B cell (primary cell): Measurements from ENCODE around the gene KANK3. TPM values are rescaled to one million over a fixed set of nuclear protein-coding genes. Genes with fewer than 3 reads are reported as not detected.
"Not testable (repeated sequence)": the region's sequence is repeated elsewhere in the genome, so short reads cannot be mapped to it uniquely, and the experiment has no call there.

Source experiments
- ATAC-seq: fragments of 200-7000 bp; cut with Tn5 transposase; one replicate; pipeline ENCODE4 v1.10.0; 2021; ENCODE audit warnings: low read depth, mild to moderate bottlenecking, moderate number of reproducible peaks, moderate library complexity
- CTCF ChIA-PET: fragments of 350-600 bp; sonication (Branson Sonifier 250); formaldehyde crosslinking; loops from one replicate; lab custom pipeline; 2021; ENCODE audit warnings: antibody characterized with exemption, inconsistent platforms; lab: Charles Lee
- POLR2A ChIA-PET: fragments of 350-600 bp; sonication (Branson Sonifier 250); formaldehyde crosslinking; loops from one replicate; lab custom pipeline; 2021; ENCODE audit warnings: antibody characterized with exemption; lab: Charles Lee
- DNase-seq: peaks from one replicate; pipeline ENCODE4 v3.0.0; 2013
- H2AFZ ChIP-seq: 2 replicates; pipeline ENCODE4 v1.6.1; 2012; ENCODE audit warnings: mild to moderate bottlenecking, low read depth, low read length; ENCODE audit not compliant: insufficient read depth, poor library complexity, severe bottlenecking
- H3K27ac ChIP-seq, 2 donors: 1 replicate in 1 of 2; 2 replicates in 1 of 2; pipeline ENCODE4 v1.5.1; 2012 to 2013; ENCODE audit warnings: low read length in 2 of 2, mild to moderate bottlenecking in 2 of 2, moderate library complexity in 1 of 2
- H3K27me3 ChIP-seq, 4 experiments: fragments of 200-600 bp in 1 of 4; sonication (generic) in 1 of 4; replicated peaks in 1 of 4; 1 replicate in 2 of 4; 2 replicates in 2 of 4; pipeline versions ENCODE4 v1.6.1 to v1.7.0; 2013 to 2016; ENCODE audit warnings: low read length in 3 of 4, mild to moderate bottlenecking in 2 of 4, mixed read lengths in 1 of 4, moderate library complexity in 1 of 4; ENCODE audit not compliant: insufficient read depth in 4 of 4, control insufficient read depth in 3 of 4; ENCODE audit errors: control extremely low read depth in 1 of 4
- H3K36me3 ChIP-seq, 2 experiments: replicated peaks in 1 of 2; 1 replicate in 1 of 2; 2 replicates in 1 of 2; pipeline versions ENCODE4 v1.6.1 to v1.7.1; 2013; ENCODE audit warnings: low read length in 1 of 2; ENCODE audit not compliant: insufficient read depth in 2 of 2, control insufficient read depth in 1 of 2; ENCODE audit errors: control extremely low read depth in 1 of 2, extremely low read depth in 1 of 2
- H3K4me1 ChIP-seq, 2 donors: fragments of 200-600 bp in 1 of 2; sonication (generic) in 1 of 2; 1 replicate in 1 of 2; 2 replicates in 1 of 2; pipeline versions ENCODE4 v1.5.1 to v1.6.1; 2013 to 2017; ENCODE audit warnings: low read length in 2 of 2; ENCODE audit not compliant: control insufficient read depth in 2 of 2, insufficient read depth in 2 of 2
- H3K4me2 ChIP-seq: replicated peaks from 2 replicates; pipeline ENCODE3; 2012; ENCODE audit warnings: mild to moderate bottlenecking, low read depth, low read length; ENCODE audit not compliant: poor library complexity, severe bottlenecking
- H3K4me3 ChIP-seq, 5 experiments: fragments of 200-600 bp in 1 of 5; sonication (generic) in 1 of 5; 1 replicate in 3 of 5; 2 replicates in 2 of 5; pipeline versions ENCODE4 v1.5.1 to v1.7.0; 2011 to 2016; ENCODE audit warnings: low read length in 4 of 5, mild to moderate bottlenecking in 4 of 5, low read depth in 2 of 5, control low read depth in 1 of 5, moderate library complexity in 1 of 5; ENCODE audit not compliant: insufficient read depth in 1 of 5; ENCODE audit errors: control extremely low read depth in 1 of 5, extremely low read depth in 1 of 5
- H3K79me2 ChIP-seq: fragments of 200-600 bp; sonication (generic); one replicate; pipeline ENCODE4 v1.6.0; 2016; ENCODE audit warnings: low read length; ENCODE audit not compliant: control insufficient read depth, insufficient read depth
- H3K9ac ChIP-seq: fragments of 200-600 bp; sonication (generic); 2 replicates; pipeline ENCODE4 v1.6.1; 2017; ENCODE audit warnings: mild to moderate bottlenecking, low read length, moderate library complexity
- H3K9me3 ChIP-seq, 3 donors: one replicate each; pipeline versions ENCODE4 v1.6.1 to v1.7.1; 2013; ENCODE audit warnings: low read length in 2 of 3; ENCODE audit not compliant: control insufficient read depth in 2 of 3, insufficient read depth in 1 of 3; ENCODE audit errors: control extremely low read depth in 1 of 3
- H4K20me1 ChIP-seq: 2 replicates; pipeline ENCODE4 v1.6.0; 2012; ENCODE audit warnings: mild to moderate bottlenecking, low read length; ENCODE audit not compliant: insufficient read depth, control insufficient read depth, poor library complexity, severe bottlenecking
- H3K27ac Mint-ChIP-seq: one replicate; pipeline ENCODE4 v1.8.0; 2021; ENCODE audit warnings: mixed read lengths
- H3K27me3 Mint-ChIP-seq: one replicate; pipeline ENCODE4 v1.8.0; 2021; ENCODE audit warnings: mixed read lengths
- H3K4me1 Mint-ChIP-seq: one replicate; pipeline ENCODE4 v1.8.0; 2021; ENCODE audit warnings: mixed read lengths
- H3K4me3 Mint-ChIP-seq: one replicate; pipeline ENCODE4 v1.8.0; 2021; ENCODE audit warnings: mixed read lengths
- H3K9me3 Mint-ChIP-seq: one replicate; pipeline ENCODE4 v1.8.0; 2022; ENCODE audit warnings: mixed read lengths; ENCODE audit not compliant: insufficient read depth
- CTCF ChIP-seq: fragments of 200-600 bp; IDR thresholded peaks from one replicate; pipeline ENCODE4 v1.8.0; 2022; ENCODE audit warnings: antibody characterized with exemption, mild to moderate bottlenecking
- EZH2 ChIP-seq: IDR thresholded peaks from 2 replicates; pipeline ENCODE4 v1.6.1; 2012; ENCODE audit warnings: borderline replicate concordance, low read depth, mild to moderate bottlenecking, moderate library complexity, low read length; ENCODE audit not compliant: insufficient read depth, poor library complexity, severe bottlenecking
- WGBS: methylation state at CpG from one replicate; pipeline ENCODE4 v1.1.5; 2013; ENCODE audit warnings: missing lambda C conversion rate; ENCODE audit not compliant: insufficient coverage; 5-methylcytosine and 5-hydroxymethylcytosine counted together
- intact Hi-C: fragments of 100-400 bp; cut with micrococcal nuclease; formaldehyde crosslinking; loops from one replicate; pipeline ENCODE4 v1.10.0; 2022
- polyA plus RNA-seq: library from polyadenylated mRNA; depleted of rRNA; stranded (reverse); fragments of >200 nt; gene quantifications from 2 replicates; pipeline ENCODE4 v1.2.3, GENCODE V29; 2012
- total RNA-seq, 2 donors: library from RNA; stranded (reverse); fragments of 120-200 nt in 1 of 2; gene quantifications; 1 replicate in 1 of 2; 2 replicates in 1 of 2; pipeline versions ENCODE4 v1.2.3 to v1.2.4, GENCODE V29; 2013 to 2022

Gene KANK3
- total and polyA plus RNA-seq, 2 donors (not counting 1 experiment from before 2014, with no cell fraction given), result 0.27 to 0.34 TPM

GRCh38 chr19:8319807-8320520 is 23.1 kb downstream of the KANK3 start:
- no peaks in the 10 kb centered on the region for H3K9me3 ChIP-seq
- H3K9me3 Mint-ChIP-seq, result no peaks in the 10 kb centered on the region
- 95% methylated on average over 15 of the region's 19 CpGs for WGBS
- H3K27me3 Mint-ChIP-seq, result no peaks in the 10 kb centered on the region
- H3K4me3 Mint-ChIP-seq, result peak overlapping the region; percentile 92
- peak overlapping the region; percentile 90 for H3K4me2 ChIP-seq
- intact Hi-C loops, result no loop called here
- DNase-seq (no peak), ATAC-seq (no peak)
- peak overlapping the region in 1 of 2 donors; percentile 92 for H3K27ac ChIP-seq
- peak overlapping the region; percentile 91 for H2AFZ ChIP-seq
- TF ChIP-seq EZH2, result no peak
- TF ChIP-seq CTCF, result no peak
- peaks cover 13% of the 10 kb centered on the region for H4K20me1 ChIP-seq
- H3K36me3 ChIP-seq, result peaks cover 0 to 28% of the 10 kb centered on the region in 2 experiments
- no peaks in the 10 kb centered on the region for H3K27me3 ChIP-seq
- peak overlapping the region; percentile 98 for H3K9ac ChIP-seq
- ChIA-PET CTCF (interaction anchor here (0.9 to 1.9 kb wide), 7 partner anchors 9 to 186 kb away, joined by 3 to 8 read pairs (median 4); no protein-coding TSS in a partner anchor), POLR2A (interaction anchor here (0.6 to 2.5 kb wide), 4 partner anchors 16 to 194 kb away, joined by 4 to 6 read pairs (median 5); partner anchors contain the start of gene ZNF414)
- H3K79me2 ChIP-seq, result peaks cover 53% of the 10 kb centered on the region
- peaks cover 18 to 37% of the 10 kb centered on the region in 2 donors for H3K4me1 ChIP-seq
- peak overlapping the region in 4 of 5 experiments; percentile 80 to 99 (median 98) for H3K4me3 ChIP-seq
- H3K4me1 Mint-ChIP-seq, result peaks cover 42% of the 10 kb centered on the region
- peak overlapping the region; percentile 91 for H3K27ac Mint-ChIP-seq

GRCh38 chr19:8318835-8319234 is 24.2 kb downstream of the KANK3 start:
- H3K27me3 Mint-ChIP-seq, H3K27ac ChIP-seq, H3K9me3 ChIP-seq, H3K9ac ChIP-seq, H3K4me2 ChIP-seq, ATAC-seq, H4K20me1 ChIP-seq, intact Hi-C loops, H3K9me3 Mint-ChIP-seq, DNase-seq, H3K4me3 ChIP-seq, H3K27ac Mint-ChIP-seq, H3K27me3 ChIP-seq, H2AFZ ChIP-seq: not testable (repeated sequence)
- WGBS, result 95% methylated on average over 4 of the region's 9 CpGs
- H3K4me1 Mint-ChIP-seq, result peaks cover 42% of the 10 kb centered on the region
- peaks cover under 1 to 30% of the 10 kb centered on the region in 2 experiments for H3K36me3 ChIP-seq
- H3K4me1 ChIP-seq, result peaks cover 18 to 31% of the 10 kb centered on the region in 2 donors
- peaks cover 46% of the 10 kb centered on the region for H3K79me2 ChIP-seq
- CTCF ChIA-PET, result interaction anchor here (0.7 to 0.9 kb wide), 2 partner anchors 13 to 65 kb away, joined by 5 to 8 read pairs; no protein-coding TSS in a partner anchor
- peak overlapping the region; percentile 53 for H3K4me3 Mint-ChIP-seq
- POLR2A ChIA-PET, result interaction anchor here (0.6 to 0.7 kb wide), 4 partner anchors 51 to 724 kb away, joined by 3 to 12 read pairs (median 5); no protein-coding TSS in a partner anchor
